Omental fat pad (tissue), 4 donors: ENCODE results near the gene SNX14. TPM values are rescaled to one million over a fixed set of nuclear protein-coding genes. Genes with fewer than 3 reads are reported as not detected.
"Not testable (repeated sequence)": the region's sequence is repeated elsewhere in the genome, so short reads cannot be mapped to it uniquely, and the experiment has no call there.

Source experiments
- ATAC-seq: fragments of 150-250 bp; one replicate; pipeline ENCODE4 v1.9.1; 2016; ENCODE audit warnings: mild to moderate bottlenecking, moderate library complexity; ENCODE audit not compliant: low FRiP score
- DNase-seq: peaks from one replicate; pipeline ENCODE4 v3.0.0-alpha.2; 2019; ENCODE audit warnings: low spot score
- CTCF ChIP-seq, 3 donors: fragments of 450-650 bp; IDR thresholded peaks; one replicate each; pipeline ENCODE4 v1.5.1; 2016 to 2017; ENCODE audit warnings: antibody characterized with exemption in 3 of 3, mild to moderate bottlenecking in 3 of 3, moderate library complexity in 2 of 3
- total RNA-seq, 4 donors: library from RNA; depleted of rRNA; stranded (reverse); fragments of >200 nt; gene quantifications; one replicate each; pipeline ENCODE4 v1.1.0, GENCODE V29; 2016

SNX14 gene
- total RNA-seq, 4 donors from 2014 or later = 62.8 to 97.6 (median 85.9) TPM

- no peak for TF ChIP-seq CTCF (IDR thresholded peaks at IDR 0.05)
- ATAC-seq = no peak
These were observed 43.9 kb upstream of the SNX14 start for GRCh38 chr6:85637579-85637978.

GRCh38 chr6:85632164-85632942, 38.7 kb upstream of the SNX14 start:
- TF ChIP-seq CTCF (IDR thresholded peaks at IDR 0.05) = no peak
- ATAC-seq (no peak), DNase-seq (no peak)

More at GRCh38 chr6:85637579-85637978, 43.9 kb upstream of the SNX14 start:
- no peak for DNase-seq

- ATAC-seq, DNase-seq: not testable (repeated sequence)
These were observed 37.5 kb upstream of the SNX14 start for GRCh38 chr6:85631117-85631516.

GRCh38 chr6:85628353-85628752, 34.7 kb upstream of the SNX14 start:
- ATAC-seq = no peak

GRCh38 chr6:85620308-85620707, 26.6 kb upstream of the SNX14 start:
- DNase-seq = no peak
- no peak for ATAC-seq
- TF ChIP-seq CTCF (IDR thresholded peaks at IDR 0.05) = no peak

More at GRCh38 chr6:85628353-85628752, 34.7 kb upstream of the SNX14 start:
- DNase-seq = no peak
- TF ChIP-seq CTCF (IDR thresholded peaks at IDR 0.05) = no peak

- ATAC-seq (no peak), DNase-seq (no peak)
- TF ChIP-seq CTCF (IDR thresholded peaks at IDR 0.05) = no peak
These were observed 21.1 kb upstream of the SNX14 start for GRCh38 chr6:85614780-85615179.

GRCh38 chr6:85612690-85613474, 19.2 kb upstream of the SNX14 start:
- DNase-seq (no peak), ATAC-seq (no peak)
- TF ChIP-seq CTCF (IDR thresholded peaks at IDR 0.05) = no peak
